Lower leg skin (tissue), 3 donors: Measurements from ENCODE around the gene FAM83E.

ENCODE experiments used
- POLR2A ChIP-seq, 2 donors: fragments of 450-650 bp; IDR thresholded peaks; one replicate each; pipeline ENCODE4 v1.6.1; 2016 to 2017; ENCODE audit warnings: antibody characterized with exemption in 2 of 2, mild to moderate bottlenecking in 1 of 2, moderate library complexity in 1 of 2
- TF ChIP-seq, protein P1 (sequence below), 3 donors: fragments of 450-650 bp; IDR thresholded peaks; one replicate each; pipeline ENCODE4 v1.5.1; 2016; ENCODE audit warnings: antibody characterized with exemption in 3 of 3, mild to moderate bottlenecking in 3 of 3, moderate library complexity in 2 of 3

DNA sequence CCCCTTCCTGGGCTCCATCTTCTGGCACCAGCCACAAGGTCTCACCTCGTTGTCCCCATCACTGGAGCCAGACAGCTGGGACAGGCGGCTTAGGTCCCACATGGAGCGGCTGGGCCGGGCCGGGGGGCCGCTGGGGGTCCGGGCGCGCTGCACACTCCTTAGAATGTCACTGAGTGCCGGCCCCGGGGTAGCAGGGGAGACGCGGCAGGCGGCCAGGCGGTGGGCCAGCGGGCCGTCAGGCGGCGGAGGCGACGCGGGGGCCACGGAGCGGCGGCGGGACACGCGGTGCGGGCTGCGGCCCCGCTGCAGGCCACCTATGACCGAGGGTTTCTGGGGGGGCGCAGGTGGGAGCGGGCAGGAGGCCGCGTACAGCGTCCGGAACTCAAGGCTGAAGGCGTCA is 11.4 kb downstream of the FAM83E start:
- TF ChIP-seq POLR2A (IDR thresholded peaks at IDR 0.05), result no peak
- TF ChIP-seq, protein P1, sequence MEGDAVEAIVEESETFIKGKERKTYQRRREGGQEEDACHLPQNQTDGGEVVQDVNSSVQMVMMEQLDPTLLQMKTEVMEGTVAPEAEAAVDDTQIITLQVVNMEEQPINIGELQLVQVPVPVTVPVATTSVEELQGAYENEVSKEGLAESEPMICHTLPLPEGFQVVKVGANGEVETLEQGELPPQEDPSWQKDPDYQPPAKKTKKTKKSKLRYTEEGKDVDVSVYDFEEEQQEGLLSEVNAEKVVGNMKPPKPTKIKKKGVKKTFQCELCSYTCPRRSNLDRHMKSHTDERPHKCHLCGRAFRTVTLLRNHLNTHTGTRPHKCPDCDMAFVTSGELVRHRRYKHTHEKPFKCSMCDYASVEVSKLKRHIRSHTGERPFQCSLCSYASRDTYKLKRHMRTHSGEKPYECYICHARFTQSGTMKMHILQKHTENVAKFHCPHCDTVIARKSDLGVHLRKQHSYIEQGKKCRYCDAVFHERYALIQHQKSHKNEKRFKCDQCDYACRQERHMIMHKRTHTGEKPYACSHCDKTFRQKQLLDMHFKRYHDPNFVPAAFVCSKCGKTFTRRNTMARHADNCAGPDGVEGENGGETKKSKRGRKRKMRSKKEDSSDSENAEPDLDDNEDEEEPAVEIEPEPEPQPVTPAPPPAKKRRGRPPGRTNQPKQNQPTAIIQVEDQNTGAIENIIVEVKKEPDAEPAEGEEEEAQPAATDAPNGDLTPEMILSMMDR (IDR thresholded peaks at IDR 0.05), result no peak
